A549 (cell line): ENCODE measurements around the gene KPTN.

Experiments
- BCL3 ChIP-seq: fragments of >200 bp; sonication (Bioruptor Twin); formaldehyde crosslinking; IDR thresholded peaks from 3 replicates; pipeline ENCODE4 v1.6.1; 2016
- MYC ChIP-seq: IDR thresholded peaks from 2 replicates; pipeline ENCODE4 v1.6.1; 2012; ENCODE audit warnings: mild to moderate bottlenecking, inconsistent platforms, low read length, improper control_type of control experiment, borderline replicate concordance

GRCh38 chr19:47487551-47488515, 3.8 kb upstream of the KPTN start:
- TF ChIP-seq BCL3 (no peak), MYC (no peak)
